Stimulated activated CD8-positive, alpha-beta memory T cell treated with anti-CD3 and anti-CD28 coated beads, Interleukin-2, amount 100 ng/mL, for 1 hour (primary cell): Measurements from ENCODE around the gene NCK2.

Experiments used
- DNase-seq, 2 donors: peaks; one replicate each; pipeline ENCODE4 v3.0.0-alpha.2; 2020; ENCODE audit warnings: low read depth in 2 of 2

NCK2 gene

DNA sequence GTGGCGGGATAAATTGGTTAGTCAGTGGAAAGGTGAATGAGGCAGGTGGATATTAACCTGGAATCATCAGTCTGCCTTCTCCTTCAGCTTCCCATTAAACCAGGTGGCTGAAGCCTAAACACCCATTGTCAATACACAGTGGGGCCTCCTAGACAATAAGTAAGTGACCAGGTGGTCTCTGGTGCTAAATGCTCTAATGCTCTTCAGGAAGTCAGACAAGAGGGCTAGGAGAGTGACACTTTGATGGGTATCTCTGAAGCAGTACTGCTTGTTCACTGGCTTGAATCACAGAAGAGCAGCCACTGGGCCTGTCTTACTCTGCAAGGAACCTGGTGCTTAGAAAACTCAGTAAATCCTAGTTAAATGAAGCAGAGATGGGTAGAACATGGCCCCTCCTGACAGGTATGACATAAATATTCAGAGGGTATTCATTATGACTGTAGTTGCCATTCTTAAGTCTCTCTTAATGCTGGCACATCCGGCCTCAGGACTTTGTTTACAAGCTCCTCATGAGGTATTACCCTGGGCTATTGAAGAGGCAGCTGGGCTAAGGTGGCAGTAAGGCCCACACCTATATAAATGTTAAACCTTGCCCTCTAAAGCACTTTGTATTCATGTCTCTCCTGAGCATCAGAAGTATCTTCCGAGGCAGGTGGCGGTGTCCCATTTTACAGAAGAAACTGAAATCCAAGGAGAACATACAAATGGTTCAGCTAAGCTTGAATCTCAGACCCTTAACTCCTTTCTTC is 104.9 kb downstream of the NCK2 start:
- no peak for DNase-seq

DNA sequence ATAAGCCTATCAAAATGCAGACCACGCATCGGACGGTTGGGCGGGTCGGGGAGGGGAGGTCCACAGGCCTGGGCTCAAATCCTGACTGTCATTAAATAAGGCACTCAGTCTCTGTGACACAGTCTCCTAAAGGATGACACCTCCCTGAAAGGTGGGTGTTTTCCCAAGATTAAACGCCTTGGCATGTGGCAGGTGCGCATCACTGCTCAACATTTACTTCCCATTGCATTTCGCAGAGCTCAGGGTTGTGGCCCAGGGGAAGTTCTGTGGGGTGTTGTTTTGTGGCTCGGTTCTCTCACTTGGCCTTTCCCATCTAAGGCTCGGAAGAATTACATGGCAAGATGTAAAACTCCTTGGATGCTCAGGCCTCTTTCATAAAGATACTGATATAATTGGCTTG is 107.4 kb downstream of the NCK2 start:
- no peak for DNase-seq

DNA sequence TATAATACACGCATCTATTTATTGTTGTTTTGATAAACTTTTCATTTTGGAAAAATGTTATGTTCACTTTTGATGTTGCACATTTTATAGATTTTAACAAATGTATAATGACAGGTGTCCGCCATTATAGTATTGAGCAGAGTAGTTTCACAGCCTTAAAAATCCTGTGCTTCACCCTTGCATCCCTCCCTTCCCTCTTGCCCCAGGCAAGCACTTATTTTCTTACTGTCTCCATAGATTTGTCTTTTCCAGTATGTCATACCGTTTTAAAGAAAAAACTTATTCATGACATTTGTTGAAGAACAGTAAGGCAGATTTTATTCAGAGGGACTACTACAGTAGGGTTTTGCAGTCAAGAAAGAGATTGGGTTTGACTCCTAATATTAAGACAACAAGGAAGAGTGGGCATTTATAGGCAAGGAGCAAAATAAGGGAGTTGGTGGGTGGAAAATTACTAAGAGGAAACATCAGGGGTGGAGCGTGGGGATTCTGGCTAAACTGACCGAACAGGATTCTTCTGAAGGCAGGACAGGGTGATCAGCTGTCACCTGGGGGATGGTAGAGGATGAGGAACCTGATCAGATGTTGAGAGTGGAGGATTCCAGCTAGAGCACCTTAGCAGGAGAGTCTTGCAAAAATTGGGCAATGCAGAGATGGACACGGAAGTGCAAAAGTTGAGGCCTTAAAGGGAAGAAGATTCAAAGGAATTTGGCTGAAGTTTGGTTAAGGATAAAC is 108.8 kb downstream of the NCK2 start:
- DNase-seq = no peak

DNA sequence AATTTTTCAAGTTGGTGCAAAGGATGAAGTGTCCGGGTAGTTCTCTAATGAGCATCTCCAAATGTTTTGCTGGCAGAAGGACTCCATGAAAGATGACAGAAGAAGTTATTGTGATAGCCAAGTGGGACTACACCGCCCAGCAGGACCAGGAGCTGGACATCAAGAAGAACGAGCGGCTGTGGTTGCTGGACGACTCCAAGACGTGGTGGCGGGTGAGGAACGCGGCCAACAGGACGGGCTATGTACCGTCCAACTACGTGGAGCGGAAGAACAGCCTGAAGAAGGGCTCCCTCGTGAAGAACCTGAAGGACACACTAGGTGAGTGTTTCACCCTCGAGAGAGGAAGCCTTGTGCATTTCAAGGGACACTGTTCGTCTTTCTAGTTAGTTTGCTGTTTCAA is 110.3 kb downstream of the NCK2 start:
- DNase-seq = no peak

DNA sequence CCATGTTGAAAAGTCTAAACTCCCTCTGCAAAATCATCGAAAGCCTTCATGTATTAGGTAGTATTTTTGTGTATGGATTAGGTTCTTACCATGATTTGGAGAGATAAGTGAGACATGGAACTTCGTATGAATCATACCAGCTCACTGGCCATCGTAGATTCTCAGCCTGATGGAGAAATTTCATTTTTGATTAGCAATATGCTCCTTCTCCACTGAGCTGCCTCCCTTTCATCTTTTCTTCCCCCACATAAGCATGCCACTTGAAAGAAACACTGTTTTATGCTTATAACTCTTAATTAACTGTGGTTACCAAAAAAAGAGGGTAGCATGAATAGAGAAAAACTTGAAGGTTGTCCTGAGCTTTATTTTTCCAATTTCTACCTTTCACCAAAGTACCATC is 111.9 kb downstream of the NCK2 start:
- DNase-seq = no peak

DNA sequence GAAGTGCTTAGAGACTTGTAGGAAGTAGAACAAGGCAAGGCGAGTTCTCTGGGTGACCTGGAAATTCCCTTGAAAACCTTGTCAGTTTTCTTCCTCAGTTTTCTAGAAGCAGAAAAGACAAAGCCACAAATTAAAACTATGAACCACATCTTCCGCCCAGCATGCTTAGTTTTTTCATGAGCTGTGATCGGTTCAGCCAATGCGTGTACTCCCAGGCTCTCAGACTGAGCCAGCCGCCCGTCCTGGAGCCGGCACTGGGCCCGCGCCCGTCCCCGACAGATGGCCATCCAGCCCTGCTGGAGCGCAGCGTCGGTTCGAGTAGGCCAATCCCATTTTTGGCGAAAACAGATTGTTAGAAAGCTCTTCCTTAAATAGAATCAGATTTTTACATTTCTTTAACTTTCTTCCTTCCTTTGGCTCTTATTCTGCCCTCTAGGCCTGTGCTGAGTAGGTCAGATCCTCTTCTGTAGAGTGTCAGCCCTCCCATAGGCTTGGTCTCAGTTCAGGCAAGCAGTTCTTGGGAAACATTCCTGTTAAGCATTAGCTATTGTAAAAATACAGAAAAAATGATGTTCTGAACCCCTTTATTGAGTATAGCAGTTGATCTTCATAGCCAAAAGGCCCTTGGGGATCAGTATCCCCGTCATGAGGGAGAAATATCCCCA is 112.5 kb downstream of the NCK2 start:
- no peak for DNase-seq

DNA sequence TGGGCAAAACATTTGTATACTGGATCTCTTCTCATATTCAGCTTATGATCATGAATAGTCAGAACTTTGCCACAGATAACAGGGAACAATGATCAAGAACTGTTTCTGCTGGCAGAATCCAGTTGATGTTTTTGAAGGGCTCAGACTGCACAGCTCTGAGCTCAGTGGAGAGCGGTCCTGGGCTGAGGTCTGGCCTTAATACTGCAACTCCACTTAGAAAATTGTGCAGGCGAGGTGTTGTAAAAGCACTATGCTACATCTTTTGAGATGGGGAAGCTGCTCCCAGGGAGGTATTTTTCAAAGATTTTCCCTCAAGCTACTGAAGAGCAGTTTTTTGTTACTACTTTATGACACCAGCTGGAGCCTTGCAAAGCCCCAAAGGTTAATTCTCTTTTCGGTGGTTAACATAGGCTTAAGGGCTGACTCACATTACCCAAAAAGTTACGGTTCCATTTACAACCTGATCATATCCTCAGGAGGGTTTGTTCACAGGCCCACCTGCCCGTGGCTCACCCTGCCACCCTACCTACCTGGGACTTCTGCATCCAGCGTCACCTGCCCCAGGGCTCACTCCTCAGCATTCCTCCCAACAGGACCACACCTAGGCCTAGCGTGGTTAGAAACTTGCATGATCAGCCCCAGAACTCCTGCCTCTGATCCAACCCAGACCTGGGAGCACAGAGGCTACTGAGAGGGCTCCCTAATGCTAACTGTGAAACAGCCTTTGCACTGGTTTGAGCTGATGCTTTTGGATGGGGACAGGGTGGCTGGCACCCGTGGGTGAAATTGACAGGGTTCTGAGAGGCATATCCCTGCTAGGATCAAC is 114.4 kb downstream of the NCK2 start:
- DNase-seq = no peak

DNA sequence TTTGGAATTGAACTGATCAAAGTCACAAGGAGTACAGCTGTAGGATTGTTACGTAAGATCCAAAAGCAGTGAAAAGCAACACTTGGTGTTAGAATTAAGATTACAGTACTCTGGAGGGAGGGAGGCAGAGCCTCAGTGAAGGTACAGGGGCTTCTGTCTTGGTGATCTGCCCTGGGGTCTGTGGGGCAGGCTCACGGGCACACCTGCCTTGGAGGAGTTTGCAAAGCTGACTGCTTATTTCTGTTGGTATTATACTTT is 114.9 kb downstream of the NCK2 start:
- no peak for DNase-seq

DNA sequence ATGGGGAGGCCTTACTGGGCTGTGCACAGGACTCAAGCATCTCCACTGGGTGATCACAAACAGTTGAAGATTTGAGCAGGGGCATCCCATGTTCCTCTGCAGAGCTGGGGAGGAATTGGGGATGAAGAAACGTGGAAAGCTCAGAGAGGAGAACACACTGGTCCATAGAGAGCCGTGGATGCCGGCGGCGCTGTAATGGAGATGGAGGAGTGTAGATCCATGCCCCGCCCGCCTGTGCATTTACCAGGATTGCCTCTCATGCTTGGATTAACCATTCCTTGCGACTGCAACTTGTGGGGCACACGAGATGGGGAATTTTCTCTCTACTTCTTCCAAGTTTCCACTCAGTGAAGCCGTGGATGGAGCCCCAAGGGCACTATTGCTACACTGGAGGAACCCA is 115.9 kb downstream of the NCK2 start:
- no peak for DNase-seq

DNA sequence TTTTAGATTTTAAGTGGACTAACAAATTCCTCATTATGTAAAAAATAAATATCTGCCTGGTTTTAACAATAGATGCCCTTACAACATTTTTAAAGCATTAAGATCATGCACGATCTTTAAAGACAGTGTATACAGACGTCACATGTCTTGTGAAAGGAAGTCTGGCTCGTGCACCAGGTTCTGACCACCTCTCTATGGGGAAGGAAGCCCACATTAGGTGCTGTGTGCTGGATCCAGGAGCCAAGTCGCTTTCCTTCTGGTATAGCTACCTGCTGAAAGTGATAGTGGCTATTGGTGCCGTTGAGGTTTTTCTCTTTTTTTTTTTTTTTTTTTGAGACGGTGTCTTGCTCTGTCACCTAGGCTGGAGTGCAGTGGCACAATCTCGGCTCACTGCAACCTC is 116.5 kb downstream of the NCK2 start:
- no peak for DNase-seq

DNA sequence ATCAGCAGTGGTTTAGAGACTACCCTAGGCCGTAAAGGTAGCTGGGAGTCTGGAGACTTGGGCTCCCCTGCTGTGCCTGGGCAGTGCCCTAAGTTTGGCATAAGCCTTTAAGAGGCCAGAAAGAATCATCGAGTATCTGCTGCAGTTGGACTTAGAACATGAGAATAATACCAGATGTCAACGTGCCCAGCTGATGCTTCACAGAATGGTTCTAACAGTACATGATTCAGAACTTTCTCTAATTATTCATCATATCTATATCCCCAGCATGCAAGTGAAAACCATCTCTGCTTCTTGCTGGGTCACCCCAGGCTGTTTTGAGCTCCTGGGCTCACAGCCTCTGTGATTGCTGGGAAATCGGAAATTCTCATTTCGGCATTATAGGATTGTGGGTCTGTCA is 118.1 kb downstream of the NCK2 start:
- DNase-seq = no peak

DNA sequence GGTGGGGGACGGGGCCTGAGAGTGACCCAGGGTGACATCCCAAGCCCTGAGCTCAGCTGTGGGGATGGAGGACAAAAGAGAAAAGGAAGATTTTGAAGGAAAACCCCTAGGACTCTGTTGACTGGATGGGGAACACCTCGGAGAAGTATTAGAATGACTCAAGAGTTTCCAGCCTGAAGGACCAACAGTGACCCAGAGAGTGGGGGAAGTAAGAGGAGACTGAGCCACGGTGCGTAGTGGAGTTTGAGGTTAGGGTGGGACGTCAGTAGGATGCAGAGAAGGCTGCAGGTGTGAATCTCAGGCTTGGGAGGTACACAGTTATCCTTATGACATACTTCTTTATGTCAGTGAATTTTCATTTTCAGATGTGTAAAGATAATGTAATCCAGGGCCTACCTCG is 119.5 kb downstream of the NCK2 start:
- DNase-seq = no peak

DNA sequence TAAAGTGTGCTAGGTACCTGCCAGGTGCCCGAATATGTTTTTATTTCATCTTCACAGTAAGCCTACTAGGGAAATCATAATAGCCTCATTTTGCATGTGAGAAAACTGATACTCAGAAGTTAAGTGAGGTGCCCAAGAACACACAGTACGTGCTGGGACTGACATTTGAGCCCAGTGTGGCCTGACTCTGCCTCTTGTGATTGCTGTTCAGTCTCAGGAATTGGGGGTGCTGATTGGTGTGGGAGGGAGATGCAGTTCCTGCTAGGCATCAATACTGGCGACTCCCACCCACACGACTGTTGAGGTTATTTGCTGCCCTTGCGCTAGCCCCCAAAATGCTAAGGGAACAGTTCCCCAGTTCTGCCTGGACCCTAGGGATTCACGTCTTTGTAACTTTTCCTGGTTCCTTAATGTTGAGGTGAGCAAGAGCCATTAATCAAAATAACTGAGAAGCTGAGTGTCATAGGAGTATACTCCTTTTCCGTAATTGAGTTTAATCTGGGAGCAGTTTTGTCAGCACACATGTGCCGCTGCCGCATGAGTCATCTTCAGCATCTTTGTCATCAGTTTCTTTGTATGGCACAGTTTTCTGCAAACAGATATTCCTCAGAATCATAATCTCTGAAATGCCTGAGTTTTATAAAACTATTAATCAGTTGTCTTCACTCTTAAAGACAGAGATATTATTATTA is 120.7 kb downstream of the NCK2 start:
- no peak for DNase-seq

DNA sequence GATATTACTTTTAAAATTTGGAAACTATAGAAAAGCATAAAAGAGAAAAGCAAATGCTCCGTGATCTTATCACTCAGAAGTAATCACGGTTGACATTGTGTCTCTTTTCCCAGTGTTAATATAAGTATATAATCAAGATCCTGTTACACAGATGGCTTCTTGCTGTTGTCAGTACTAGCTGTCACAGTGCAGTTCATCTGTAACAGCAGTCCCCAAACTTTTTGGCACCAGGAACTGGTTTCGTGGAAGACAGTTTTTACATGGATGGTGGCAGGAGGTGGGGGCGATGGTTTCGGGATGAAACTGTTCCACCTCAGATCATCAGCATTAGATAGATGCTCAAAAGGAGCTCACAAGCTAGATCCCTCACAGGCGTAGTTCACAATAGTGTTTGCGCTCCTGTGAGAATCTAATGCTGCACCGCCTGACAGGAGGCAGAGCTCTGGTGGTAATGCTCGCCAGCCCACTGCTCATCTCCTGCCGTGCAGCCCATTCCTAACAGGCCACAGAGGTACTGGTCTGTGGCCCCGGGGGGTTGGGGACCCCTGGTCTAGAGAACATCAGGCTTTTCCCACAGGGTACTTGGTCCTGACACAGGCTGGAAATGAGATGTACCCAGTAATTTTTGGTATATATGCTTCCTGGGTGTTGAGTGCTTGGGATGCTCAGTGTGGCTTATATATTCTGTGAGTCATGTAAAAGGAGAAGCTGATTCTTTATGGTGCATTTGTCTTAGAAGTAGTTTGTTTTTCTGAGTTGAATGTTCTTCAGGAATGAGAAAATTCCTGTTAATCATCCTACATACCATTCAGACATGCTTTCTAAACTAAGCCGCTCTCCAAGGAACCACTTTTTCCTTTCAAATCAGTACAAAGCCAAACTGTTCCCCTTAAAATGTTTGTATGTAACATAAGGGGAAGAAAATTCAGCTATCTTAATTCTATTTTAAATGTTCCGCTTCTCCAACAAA is 121.8 kb downstream of the NCK2 start:
- no peak for DNase-seq

DNA sequence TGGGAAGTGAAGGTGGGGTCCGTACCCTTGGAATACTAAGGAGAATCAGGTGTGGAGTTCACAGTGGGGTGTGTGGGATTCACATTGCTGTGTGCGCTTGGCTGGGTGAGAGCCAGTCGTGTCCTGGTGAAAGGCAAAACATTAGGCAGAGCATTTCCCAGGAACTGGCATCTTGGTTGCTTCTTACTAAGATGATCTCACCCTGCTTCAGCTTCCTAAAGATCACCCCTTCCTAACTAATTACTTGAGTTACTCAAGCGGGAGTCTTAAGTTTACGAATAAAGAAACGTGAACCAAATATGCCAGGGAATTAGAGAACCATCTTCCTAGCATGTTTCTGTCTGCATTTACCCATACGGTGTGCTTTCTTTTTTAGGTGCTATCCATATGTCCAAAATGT is 122.9 kb downstream of the NCK2 start:
- no peak for DNase-seq

DNA sequence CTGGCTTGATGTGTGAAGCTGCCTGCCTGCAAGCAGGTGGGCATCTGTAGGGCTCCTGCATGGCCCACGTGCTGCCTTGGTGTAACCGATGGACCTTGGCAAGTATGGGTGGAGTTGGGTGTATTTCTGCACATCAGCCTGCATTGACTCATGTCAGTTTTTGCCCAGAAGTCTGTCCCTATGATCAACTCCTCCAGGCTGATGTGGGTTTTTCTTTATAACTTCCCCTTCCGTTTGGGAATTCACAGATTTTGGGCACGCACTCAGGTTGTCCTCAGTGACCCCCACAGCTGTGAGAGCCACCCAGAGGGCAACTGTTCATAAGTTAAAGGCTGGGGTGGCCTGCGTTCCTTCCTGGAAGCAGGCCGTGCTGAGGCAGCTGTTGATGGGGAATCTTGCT is 123.3 kb downstream of the NCK2 start:
- no peak for DNase-seq

DNA sequence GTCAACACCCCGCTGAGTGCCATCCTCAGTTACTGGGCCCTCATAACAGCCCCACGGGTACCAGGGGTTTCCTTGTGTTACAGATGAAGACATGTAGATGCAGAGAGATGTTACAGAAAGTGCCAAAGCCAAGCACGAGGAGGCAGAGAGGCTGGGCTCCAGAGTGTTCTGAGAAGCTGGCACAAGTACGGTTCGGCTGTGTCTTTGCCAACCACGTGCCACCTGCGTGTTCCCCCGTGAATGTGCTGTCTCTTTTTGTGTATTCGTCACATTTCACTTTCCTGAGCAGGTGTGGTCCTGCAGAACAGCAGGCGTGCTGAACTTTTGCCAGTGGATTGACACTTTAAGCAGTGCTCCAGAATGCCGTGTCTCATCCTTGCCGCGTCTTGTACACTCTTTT is 124.6 kb downstream of the NCK2 start:
- no peak for DNase-seq

DNA sequence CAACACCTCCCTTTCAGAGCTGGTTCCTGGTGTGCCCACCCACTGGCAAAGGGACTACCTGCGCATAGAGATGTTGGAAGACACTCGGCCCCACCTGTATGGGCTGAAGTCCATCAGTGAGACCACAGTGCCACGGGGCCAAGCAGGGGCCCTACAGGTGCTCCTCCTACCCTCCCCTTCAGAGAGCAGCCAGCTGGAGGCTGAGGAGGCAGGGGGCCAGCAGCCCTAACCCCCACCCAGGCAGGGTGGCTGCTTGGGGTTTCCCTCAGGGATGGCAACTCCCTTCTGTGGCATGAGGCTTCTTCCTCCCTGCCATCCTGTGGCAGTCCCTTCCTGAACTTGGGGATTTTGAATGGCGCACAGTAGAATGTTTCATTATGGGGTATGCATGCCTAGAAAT is 125.3 kb downstream of the NCK2 start:
- no peak for DNase-seq

DNA sequence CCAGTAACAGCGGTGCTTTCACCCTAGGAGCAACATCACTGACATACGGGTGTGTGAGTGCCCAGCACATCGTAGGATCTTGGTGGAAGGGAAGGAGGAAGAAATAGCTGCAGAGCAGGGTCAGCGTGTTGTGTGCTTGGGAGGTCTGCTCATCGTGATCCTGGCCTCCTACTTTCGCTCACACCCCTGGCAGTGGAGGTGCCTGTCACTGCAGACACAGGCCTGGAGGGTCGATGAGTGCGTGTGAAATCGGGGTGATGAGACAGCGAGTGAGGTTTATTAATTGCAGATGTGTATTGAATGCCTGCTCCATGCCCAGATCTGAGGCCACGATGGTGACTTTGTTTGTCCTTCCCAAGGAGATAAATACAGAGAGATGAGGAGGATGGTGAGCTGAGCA is 126.1 kb downstream of the NCK2 start:
- no peak for DNase-seq

DNA sequence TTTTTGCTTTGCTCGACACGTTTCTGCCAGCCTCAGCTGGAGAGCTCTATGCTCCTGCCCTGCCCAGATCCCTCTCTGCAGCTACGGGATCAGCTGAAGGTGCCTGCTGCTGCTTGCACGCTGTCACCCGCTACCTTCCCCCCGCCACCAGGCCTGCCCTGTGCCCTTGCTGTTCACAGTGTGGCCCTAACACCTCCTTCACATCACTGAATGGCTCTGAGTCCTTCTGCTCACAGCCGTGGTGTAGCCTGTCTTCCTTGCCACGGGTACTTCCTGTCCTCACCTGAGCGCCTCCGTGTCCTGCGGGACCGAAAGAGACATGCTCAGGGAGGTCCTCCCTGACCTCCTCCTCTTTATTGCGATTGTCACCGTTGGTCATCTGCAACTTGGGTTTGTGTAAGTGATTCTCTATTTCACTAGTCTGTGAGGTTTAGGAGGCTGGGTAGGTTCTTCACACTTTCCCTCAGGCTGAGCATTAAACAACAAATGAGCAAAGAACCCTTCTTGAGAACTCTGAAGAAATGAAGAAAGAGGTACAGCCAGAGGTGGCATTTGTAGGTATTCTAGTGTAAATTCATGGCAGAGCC is 127.5 kb downstream of the NCK2 start:
- DNase-seq = no peak
